Neural cell (in vitro differentiated cells): ENCODE data around the gene TCEAL4. TPM values are rescaled to one million over a fixed set of nuclear protein-coding genes. Genes with fewer than 3 reads are reported as not detected.
A peak's percentile ranks its signal among the peaks of the same experiment; 100 is the strongest.

Experiments used
- H2AFZ ChIP-seq: fragments of 200-600, 300-800 bp; sonication (generic), shearing (Covaris generic); 2 replicates; pipeline ENCODE4 v1.6.0; 2014; ENCODE audit warnings: low read depth, mild to moderate bottlenecking, antibody characterized with exemption, low read length, moderate library complexity
- H3F3A ChIP-seq: fragments of 200-600 bp; shearing (Covaris generic); 2 replicates; pipeline ENCODE4 v1.6.1; 2016; ENCODE audit warnings: mild to moderate bottlenecking, moderate library complexity, mixed read lengths, antibody characterized with exemption, low read length; ENCODE audit not compliant: insufficient read depth, poor library complexity, severe bottlenecking
- H3K27ac ChIP-seq: fragments of 200-600, 300-800 bp; sonication (generic), shearing (Covaris generic); 2 replicates; pipeline ENCODE4 v1.5.1; 2014; ENCODE audit warnings: mild to moderate bottlenecking, low read length, moderate library complexity
- H3K27me3 ChIP-seq: fragments of 300-800, 200-600 bp; sonication (generic), shearing (Covaris generic); 2 replicates; pipeline ENCODE4 v1.6.0; 2014; ENCODE audit warnings: mild to moderate bottlenecking, low read depth, low read length, moderate library complexity; ENCODE audit not compliant: insufficient read depth
- H3K36me3 ChIP-seq: fragments of 300-800, 200-600 bp; sonication (generic), shearing (Covaris generic); 2 replicates; pipeline ENCODE4 v1.5.1; 2014; ENCODE audit warnings: mild to moderate bottlenecking, antibody characterized with exemption, low read length, moderate library complexity; ENCODE audit not compliant: insufficient read depth
- H3K4me2 ChIP-seq: fragments of 300-800, 200-600 bp; sonication (generic), shearing (Covaris generic); 2 replicates; pipeline ENCODE4 v1.6.0; 2014; ENCODE audit warnings: mild to moderate bottlenecking, low read length
- H3K4me3 ChIP-seq: fragments of 300-800, 200-600 bp; sonication (generic), shearing (Covaris generic); 2 replicates; pipeline ENCODE4 v1.5.1; 2014; ENCODE audit warnings: mild to moderate bottlenecking, low read length, moderate library complexity
- H3K79me2 ChIP-seq: fragments of 200-600 bp; shearing (Covaris generic); replicated peaks from 2 replicates; pipeline ENCODE4 v1.6.0; 2014; ENCODE audit warnings: mild to moderate bottlenecking, low read length, moderate library complexity; ENCODE audit not compliant: insufficient read depth
- H3K9ac ChIP-seq: fragments of 300-800, 200-600 bp; sonication (generic), shearing (Covaris generic); 2 replicates; pipeline ENCODE4 v1.6.1; 2016; ENCODE audit warnings: mild to moderate bottlenecking, low read length, mixed read lengths
- H3K9me2 ChIP-seq: fragments of 200-600 bp; shearing (Covaris generic); 2 replicates; pipeline ENCODE4 v1.6.1; 2016; ENCODE audit warnings: mild to moderate bottlenecking, low read length, mixed read lengths; ENCODE audit not compliant: insufficient read depth
- H3K9me3 ChIP-seq: fragments of 200-600, 300-800 bp; sonication (generic), shearing (Covaris generic); 2 replicates; pipeline ENCODE4 v1.6.1; 2016; ENCODE audit warnings: mild to moderate bottlenecking, mixed run types, low read length, moderate library complexity, mixed read lengths
- H4K20me1 ChIP-seq: fragments of 200-600 bp; shearing (Covaris generic); 2 replicates; pipeline ENCODE4 v1.6.1; 2016; ENCODE audit warnings: mild to moderate bottlenecking, mixed run types; ENCODE audit not compliant: insufficient read depth
- CTCF ChIP-seq: fragments of 450-650 bp; IDR thresholded peaks from 2 replicates; pipeline ENCODE4 v1.5.1; 2014; ENCODE audit warnings: antibody characterized with exemption, mild to moderate bottlenecking, moderate library complexity; ENCODE audit not compliant: poor library complexity, severe bottlenecking
- EP300 ChIP-seq: fragments of 450-650 bp; conservative IDR thresholded peaks from 2 replicates; pipeline ENCODE4 v1.6.1; 2014; ENCODE audit warnings: antibody characterized with exemption, mild to moderate bottlenecking, moderate library complexity; ENCODE audit not compliant: poor library complexity, severe bottlenecking
- EZH2 ChIP-seq: fragments of 200-600, 300-800 bp; shearing (Covaris generic), sonication (generic); IDR thresholded peaks from 2 replicates; pipeline ENCODE4 v1.6.1; 2014; ENCODE audit warnings: antibody characterized with exemption, low read length, borderline replicate concordance, mild to moderate bottlenecking; ENCODE audit not compliant: insufficient read depth, poor library complexity, severe bottlenecking
- MXI1 ChIP-seq: fragments of 450-650 bp; conservative IDR thresholded peaks from 2 replicates; pipeline ENCODE4 v1.6.1; 2014; ENCODE audit warnings: antibody characterized with exemption, mild to moderate bottlenecking; ENCODE audit not compliant: poor library complexity, severe bottlenecking
- POLR2AphosphoS5 ChIP-seq: IDR thresholded peaks from 2 replicates; pipeline ENCODE4 v1.6.1; 2012
- RAD21 ChIP-seq: fragments of 450-650 bp; conservative IDR thresholded peaks from 2 replicates; pipeline ENCODE4 v1.6.1; 2014; ENCODE audit warnings: antibody characterized with exemption, mild to moderate bottlenecking, moderate library complexity
- SMC3 ChIP-seq: fragments of 450-650 bp; conservative IDR thresholded peaks from 2 replicates; pipeline ENCODE4 v1.6.1; 2014; ENCODE audit warnings: antibody characterized with exemption, mild to moderate bottlenecking, moderate library complexity; ENCODE audit not compliant: poor library complexity
- TAF1 ChIP-seq: IDR thresholded peaks from 2 replicates; pipeline ENCODE4 v1.6.1; 2012; ENCODE audit warnings: low read depth
- polyA plus RNA-seq: library from polyadenylated mRNA; depleted of rRNA; stranded (reverse); fragments of >200 nt; gene quantifications from 2 replicates; pipeline ENCODE4 v1.2.3, GENCODE V29; 2014
- TF ChIP-seq, protein P1 (sequence below): IDR thresholded peaks from 2 replicates; pipeline ENCODE4 v1.6.1; 2012; ENCODE audit warnings: borderline replicate concordance

TCEAL4 gene
- polyA plus RNA-seq, 1 donor from 2014 or later, result 130 TPM

GRCh38 chrX:103630171-103630511 is 44.8 kb downstream of the TCEAL4 start:
- peak overlapping the region; percentile 92 for H3K9ac ChIP-seq
- H3K36me3 ChIP-seq, result no peaks in the 10 kb centered on the region
- peak overlapping the region; percentile 76 for H3K4me3 ChIP-seq
- H3K9me3 ChIP-seq, result no peaks in the 10 kb centered on the region
- H4K20me1 ChIP-seq, result no peaks in the 10 kb centered on the region
- H3K27me3 ChIP-seq, result no peaks in the 10 kb centered on the region
- H3K4me2 ChIP-seq, result peak overlapping the region; percentile 59
- H3K79me2 ChIP-seq, result peaks cover 6% of the 10 kb centered on the region
- H3K9me2 ChIP-seq, result no peaks in the 10 kb centered on the region
- H2AFZ ChIP-seq, result no peak overlapping the region
- peak overlapping the region; percentile 96 for H3K27ac ChIP-seq
- no peaks in the 10 kb centered on the region for H3F3A ChIP-seq
- TF ChIP-seq CTCF (peak; percentile 18), RAD21 (no peak), POLR2AphosphoS5 (no peak), TAF1 (no peak)
- TF ChIP-seq, protein P1, sequence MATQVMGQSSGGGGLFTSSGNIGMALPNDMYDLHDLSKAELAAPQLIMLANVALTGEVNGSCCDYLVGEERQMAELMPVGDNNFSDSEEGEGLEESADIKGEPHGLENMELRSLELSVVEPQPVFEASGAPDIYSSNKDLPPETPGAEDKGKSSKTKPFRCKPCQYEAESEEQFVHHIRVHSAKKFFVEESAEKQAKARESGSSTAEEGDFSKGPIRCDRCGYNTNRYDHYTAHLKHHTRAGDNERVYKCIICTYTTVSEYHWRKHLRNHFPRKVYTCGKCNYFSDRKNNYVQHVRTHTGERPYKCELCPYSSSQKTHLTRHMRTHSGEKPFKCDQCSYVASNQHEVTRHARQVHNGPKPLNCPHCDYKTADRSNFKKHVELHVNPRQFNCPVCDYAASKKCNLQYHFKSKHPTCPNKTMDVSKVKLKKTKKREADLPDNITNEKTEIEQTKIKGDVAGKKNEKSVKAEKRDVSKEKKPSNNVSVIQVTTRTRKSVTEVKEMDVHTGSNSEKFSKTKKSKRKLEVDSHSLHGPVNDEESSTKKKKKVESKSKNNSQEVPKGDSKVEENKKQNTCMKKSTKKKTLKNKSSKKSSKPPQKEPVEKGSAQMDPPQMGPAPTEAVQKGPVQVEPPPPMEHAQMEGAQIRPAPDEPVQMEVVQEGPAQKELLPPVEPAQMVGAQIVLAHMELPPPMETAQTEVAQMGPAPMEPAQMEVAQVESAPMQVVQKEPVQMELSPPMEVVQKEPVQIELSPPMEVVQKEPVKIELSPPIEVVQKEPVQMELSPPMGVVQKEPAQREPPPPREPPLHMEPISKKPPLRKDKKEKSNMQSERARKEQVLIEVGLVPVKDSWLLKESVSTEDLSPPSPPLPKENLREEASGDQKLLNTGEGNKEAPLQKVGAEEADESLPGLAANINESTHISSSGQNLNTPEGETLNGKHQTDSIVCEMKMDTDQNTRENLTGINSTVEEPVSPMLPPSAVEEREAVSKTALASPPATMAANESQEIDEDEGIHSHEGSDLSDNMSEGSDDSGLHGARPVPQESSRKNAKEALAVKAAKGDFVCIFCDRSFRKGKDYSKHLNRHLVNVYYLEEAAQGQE, result no peak

GRCh38 chrX:103631145-103631544 is 45.8 kb downstream of the TCEAL4 start:
- Histone ChIP-seq H2AFZ (no peak overlapping the region), H3K27ac (no peak overlapping the region), H3K9me2 (no peaks in the 10 kb centered on the region), H3K9ac (no peak overlapping the region), H3K27me3 (no peaks in the 10 kb centered on the region), H3K4me2 (no peak overlapping the region), H4K20me1 (no peaks in the 10 kb centered on the region), H3F3A (no peaks in the 10 kb centered on the region), H3K9me3 (no peaks in the 10 kb centered on the region), H3K36me3 (no peaks in the 10 kb centered on the region), H3K4me3 (peak overlapping the region; percentile 76), H3K79me2 (peaks cover 6% of the 10 kb centered on the region)
- TF ChIP-seq MXI1, result no peak
- TF ChIP-seq, protein P1, result no peak
- TF ChIP-seq POLR2AphosphoS5, result no peak
- no peak for TF ChIP-seq EP300
- TF ChIP-seq RAD21, result no peak
- no peak for TF ChIP-seq TAF1
- no peak for TF ChIP-seq EZH2
- no peak for TF ChIP-seq SMC3
- no peak for TF ChIP-seq CTCF
